Esophagus squamous epithelium (tissue), 4 donors: Measurements from ENCODE around the gene DNAJC30.

ENCODE experiments used
- CTCF ChIP-seq, 6 experiments: fragments of 450-650 bp in 4 of 6; fragments of 200-600 bp in 2 of 6; sonication (generic) in 2 of 6; IDR thresholded peaks; one replicate each; pipeline ENCODE4 v1.5.1; 2016 to 2019; ENCODE audit warnings: antibody characterized with exemption in 6 of 6, mild to moderate bottlenecking in 4 of 6, moderate library complexity in 4 of 6
- POLR2A ChIP-seq, 4 donors: fragments of 450-650 bp; IDR thresholded peaks; one replicate each; pipeline ENCODE4 v1.6.1; 2017; ENCODE audit warnings: antibody characterized with exemption in 4 of 4, mild to moderate bottlenecking in 4 of 4, moderate library complexity in 3 of 4

- no peak for TF ChIP-seq CTCF (IDR thresholded peaks at IDR 0.05)
- no peak for TF ChIP-seq POLR2A (IDR thresholded peaks at IDR 0.05)
These were observed 32.7 kb downstream of the DNAJC30 start for GRCh38 chr7:73650524-73650923.
